IgD-negative memory B cell (primary cell): ENCODE results near the gene KIAA1755. TPM values are rescaled to one million over a fixed set of nuclear protein-coding genes. Genes with fewer than 3 reads are reported as not detected.

Experiments used
- H3K27ac Mint-ChIP-seq, 3 donors: one replicate each; pipeline ENCODE4 v1.8.0; 2020 to 2022; ENCODE audit warnings: mild to moderate bottlenecking in 3 of 3, mixed read lengths in 3 of 3, moderate library complexity in 1 of 3
- H3K27me3 Mint-ChIP-seq: one replicate; pipeline ENCODE4 v1.8.0; 2021; ENCODE audit warnings: mixed read lengths
- H3K36me3 Mint-ChIP-seq: one replicate; pipeline ENCODE4 v1.8.0; 2020; ENCODE audit warnings: mild to moderate bottlenecking, mixed read lengths
- H3K4me1 Mint-ChIP-seq, 3 donors: one replicate each; pipeline ENCODE4 v1.8.0; 2020 to 2022; ENCODE audit warnings: mixed read lengths in 3 of 3, mild to moderate bottlenecking in 1 of 3
- H3K4me3 Mint-ChIP-seq, 4 donors: one replicate each; pipeline ENCODE4 v1.8.0; 2020 to 2022; ENCODE audit warnings: mild to moderate bottlenecking in 4 of 4, mixed read lengths in 4 of 4, moderate library complexity in 3 of 4
- H3K9me3 Mint-ChIP-seq, 3 donors: one replicate each; pipeline ENCODE4 v1.8.0; 2020 to 2021; ENCODE audit warnings: mixed read lengths in 3 of 3, mild to moderate bottlenecking in 1 of 3
- polyA plus RNA-seq: library from polyadenylated mRNA; unstranded; fragments of 300-500 nt; fragmentation: Illumina TruSeq; gene quantifications from one replicate; pipeline ENCODE4 v1.2.3, GENCODE V29; 2021

KIAA1755 gene
- polyA plus RNA-seq, result not detected

- peak within 1 kb of the TSS in 1 of 4 donors; percentile 56 for H3K4me3 Mint-ChIP-seq
Measured at GRCh38 chr20:38260378-38261053, at the start of gene KIAA1755. TSS of gene KIAA1755 (minus strand) at chr20:38260735. CDS start at chr20:38260500, 235 bp downstream.

GRCh38 chr20:38308447-38308846 is 47.9 kb upstream of the KIAA1755 start:
- peaks cover under 1 to 10% (median 1%) of the 10 kb centered on the region in 3 donors for H3K4me1 Mint-ChIP-seq

More at GRCh38 chr20:38260378-38261053, at the start of gene KIAA1755:
- Mint-ChIP-seq H3K27ac (no peak within 1 kb of the TSS), H3K4me1 (no peaks in the 10 kb centered on the region), H3K9me3 (no peaks in the 10 kb centered on the region), H3K27me3 (peaks cover 33% of the 10 kb centered on the region), H3K36me3 (no peaks in the 10 kb centered on the region)

GRCh38 chr20:38308047-38308438 is 47.5 kb upstream of the KIAA1755 start:
- H3K36me3 Mint-ChIP-seq, result no peaks in the 10 kb centered on the region
- H3K27me3 Mint-ChIP-seq, result peaks cover 32% of the 10 kb centered on the region
- peaks cover 3 to 12% (median 5%) of the 10 kb centered on the region in 3 donors for H3K4me1 Mint-ChIP-seq
- H3K27ac Mint-ChIP-seq, result no peak overlapping the region
- peaks cover 0 to 2% (median 0%) of the 10 kb centered on the region in 3 donors for H3K9me3 Mint-ChIP-seq
- no peak overlapping the region for H3K4me3 Mint-ChIP-seq

More at GRCh38 chr20:38308447-38308846, 47.9 kb upstream of the KIAA1755 start:
- H3K36me3 Mint-ChIP-seq, result no peaks in the 10 kb centered on the region
- H3K27ac Mint-ChIP-seq, result no peak overlapping the region
- no peak overlapping the region for H3K4me3 Mint-ChIP-seq
- peaks cover 0 to 2% (median 0%) of the 10 kb centered on the region in 3 donors for H3K9me3 Mint-ChIP-seq
- peaks cover 28% of the 10 kb centered on the region for H3K27me3 Mint-ChIP-seq

- Mint-ChIP-seq H3K27me3 (peaks cover 38% of the 10 kb centered on the region), H3K4me1 (peaks cover 3 to 12% (median 5%) of the 10 kb centered on the region in 3 donors), H3K27ac (no peak overlapping the region), H3K9me3 (peaks cover 0 to 1% (median 0%) of the 10 kb centered on the region in 3 donors), H3K4me3 (no peak overlapping the region), H3K36me3 (no peaks in the 10 kb centered on the region)
Measured at GRCh38 chr20:38307371-38308046, 47.0 kb upstream of the KIAA1755 start.

GRCh38 chr20:38306379-38306778 is 45.8 kb upstream of the KIAA1755 start:
- Mint-ChIP-seq H3K27me3 (peaks cover 45% of the 10 kb centered on the region), H3K36me3 (no peaks in the 10 kb centered on the region), H3K27ac (no peak overlapping the region), H3K4me3 (peak overlapping the region in 1 of 4 donors; percentile 63), H3K4me1 (peaks cover 3 to 12% (median 5%) of the 10 kb centered on the region in 3 donors), H3K9me3 (no peaks in the 10 kb centered on the region)

GRCh38 chr20:38305541-38305940 is 45.0 kb upstream of the KIAA1755 start:
- Mint-ChIP-seq H3K27ac (no peak overlapping the region), H3K27me3 (peaks cover 43% of the 10 kb centered on the region), H3K36me3 (no peaks in the 10 kb centered on the region), H3K9me3 (no peaks in the 10 kb centered on the region), H3K4me3 (no peak overlapping the region), H3K4me1 (peaks cover 3 to 12% (median 5%) of the 10 kb centered on the region in 3 donors)

GRCh38 chr20:38304845-38305447 is 44.4 kb upstream of the KIAA1755 start:
- Mint-ChIP-seq H3K27ac (no peak overlapping the region), H3K36me3 (no peaks in the 10 kb centered on the region), H3K4me3 (no peak overlapping the region), H3K4me1 (peaks cover 3 to 12% (median 5%) of the 10 kb centered on the region in 3 donors), H3K27me3 (peaks cover 42% of the 10 kb centered on the region), H3K9me3 (no peaks in the 10 kb centered on the region)

GRCh38 chr20:38303908-38304379 is 43.4 kb upstream of the KIAA1755 start, which contains the start of gene BPI:
TSS of gene BPI (plus strand) at chr20:38304156. CDS start at chr20:38304224, 68 bp downstream.
- peak within 1 kb of the TSS in 1 of 4 donors; percentile 29 for H3K4me3 Mint-ChIP-seq
- H3K27me3 Mint-ChIP-seq, result peaks cover 44% of the 10 kb centered on the region
- no peak within 1 kb of the TSS for H3K27ac Mint-ChIP-seq
- no peaks in the 10 kb centered on the region for H3K9me3 Mint-ChIP-seq
- H3K4me1 Mint-ChIP-seq, result peaks cover 3 to 12% (median 5%) of the 10 kb centered on the region in 3 donors
- no peaks in the 10 kb centered on the region for H3K36me3 Mint-ChIP-seq

- no peak overlapping the region for H3K4me3 Mint-ChIP-seq
- no peak overlapping the region for H3K27ac Mint-ChIP-seq
- H3K9me3 Mint-ChIP-seq, result no peaks in the 10 kb centered on the region
- peaks cover 45% of the 10 kb centered on the region for H3K27me3 Mint-ChIP-seq
- H3K4me1 Mint-ChIP-seq, result peaks cover 3 to 12% (median 5%) of the 10 kb centered on the region in 3 donors
- no peaks in the 10 kb centered on the region for H3K36me3 Mint-ChIP-seq
Measured at GRCh38 chr20:38302786-38303185, 42.3 kb upstream of the KIAA1755 start.

- H3K27ac Mint-ChIP-seq, result no peak overlapping the region
- no peaks in the 10 kb centered on the region for H3K36me3 Mint-ChIP-seq
- peaks cover 43% of the 10 kb centered on the region for H3K27me3 Mint-ChIP-seq
- H3K9me3 Mint-ChIP-seq, result no peaks in the 10 kb centered on the region
- H3K4me1 Mint-ChIP-seq, result peaks cover 3 to 12% (median 5%) of the 10 kb centered on the region in 3 donors
- no peak overlapping the region for H3K4me3 Mint-ChIP-seq
Measured at GRCh38 chr20:38301309-38301708, 40.8 kb upstream of the KIAA1755 start.

GRCh38 chr20:38300438-38300837 is 39.9 kb upstream of the KIAA1755 start:
- no peaks in the 10 kb centered on the region for H3K36me3 Mint-ChIP-seq
- no peak overlapping the region for H3K27ac Mint-ChIP-seq
- no peaks in the 10 kb centered on the region for H3K9me3 Mint-ChIP-seq
- H3K27me3 Mint-ChIP-seq, result peaks cover 38% of the 10 kb centered on the region
- H3K4me3 Mint-ChIP-seq, result no peak overlapping the region
- H3K4me1 Mint-ChIP-seq, result peaks cover 3 to 12% (median 5%) of the 10 kb centered on the region in 3 donors

GRCh38 chr20:38299963-38300362 is 39.4 kb upstream of the KIAA1755 start:
- Mint-ChIP-seq H3K27ac (no peak overlapping the region), H3K9me3 (no peaks in the 10 kb centered on the region), H3K4me3 (no peak overlapping the region), H3K4me1 (peaks cover 3 to 12% (median 5%) of the 10 kb centered on the region in 3 donors), H3K27me3 (peaks cover 34% of the 10 kb centered on the region), H3K36me3 (no peaks in the 10 kb centered on the region)

GRCh38 chr20:38298768-38299288 is 38.3 kb upstream of the KIAA1755 start:
- no peaks in the 10 kb centered on the region for H3K9me3 Mint-ChIP-seq
- no peak overlapping the region for H3K27ac Mint-ChIP-seq
- no peaks in the 10 kb centered on the region for H3K36me3 Mint-ChIP-seq
- H3K27me3 Mint-ChIP-seq, result peaks cover 26% of the 10 kb centered on the region
- H3K4me1 Mint-ChIP-seq, result peaks cover 3 to 6% (median 5%) of the 10 kb centered on the region in 3 donors
- H3K4me3 Mint-ChIP-seq, result no peak overlapping the region

- Mint-ChIP-seq H3K27me3 (peaks cover 19% of the 10 kb centered on the region), H3K9me3 (no peaks in the 10 kb centered on the region), H3K27ac (no peak overlapping the region), H3K36me3 (no peaks in the 10 kb centered on the region), H3K4me1 (peaks cover 0 to under 1% (median 0%) of the 10 kb centered on the region in 3 donors), H3K4me3 (no peak overlapping the region)
Measured at GRCh38 chr20:38297916-38298674, 37.6 kb upstream of the KIAA1755 start.
